SK-N-SH (cell line): ENCODE results near the gene ZNF579. TPM values are rescaled to one million over a fixed set of nuclear protein-coding genes. Genes with fewer than 3 reads are reported as not detected.

Experiments used
- CTCF ChIA-PET: fragments of 300-600, 350-600 bp; formaldehyde crosslinking; extraction: SDS; loops from one replicate; lab custom pipeline; 2021; lab: Yijun Ruan, JAX
- POLR2A ChIA-PET: fragments of 350-600 bp; sonication (Branson Sonifier 250); formaldehyde crosslinking; extraction: SDS; loops from one replicate; lab custom pipeline; 2020; ENCODE audit warnings: antibody characterized with exemption, inconsistent platforms; lab: Yijun Ruan, JAX
- DNase-seq: peaks from one replicate; pipeline ENCODE4 v3.0.0; 2012
- H2AFZ ChIP-seq: fragments of 200-600 bp; sonication (generic); 2 replicates; pipeline ENCODE4 v1.8.1; 2016; ENCODE audit warnings: antibody characterized with exemption, mild to moderate bottlenecking, low read depth
- H3F3A ChIP-seq: fragments of 200-600 bp; sonication (generic); replicated peaks from 2 replicates; pipeline ENCODE3; 2016; ENCODE audit warnings: antibody characterized with exemption, mild to moderate bottlenecking; ENCODE audit not compliant: insufficient read depth
- H3K27ac ChIP-seq, 2 experiments: fragments of 200-500 bp in 1 of 2; fragments of 200-600 bp in 1 of 2; sonication (Bioruptor generic) in 1 of 2; sonication (generic), shearing (Covaris generic) in 1 of 2; 2 replicates each; pipeline versions ENCODE4 v1.5.1 to v1.6.1; 2014 to 2016; ENCODE audit warnings: low read depth in 2 of 2, inconsistent platforms in 1 of 2, low read length in 1 of 2, mild to moderate bottlenecking in 1 of 2, mixed read lengths in 1 of 2
- H3K27me3 ChIP-seq: fragments of 200-600 bp; sonication (generic), shearing (Covaris generic); 2 replicates; pipeline ENCODE4 v1.6.1; 2016; ENCODE audit warnings: mixed run types; ENCODE audit not compliant: insufficient read depth
- H3K36me3 ChIP-seq, 2 experiments: fragments of 200-500 bp in 1 of 2; fragments of 200-600 bp in 1 of 2; sonication (Bioruptor generic) in 1 of 2; sonication (generic) in 1 of 2; replicated peaks in 1 of 2; 2 replicates each; pipeline versions ENCODE3 to v1.5.1; 2014 to 2016; ENCODE audit warnings: low read length in 1 of 2, mild to moderate bottlenecking in 1 of 2; ENCODE audit not compliant: insufficient read depth in 2 of 2, control insufficient read depth in 1 of 2
- H3K4me1 ChIP-seq, 2 experiments: fragments of 200-500 bp in 1 of 2; fragments of 200-600 bp in 1 of 2; sonication (Bioruptor generic) in 1 of 2; sonication (generic), shearing (Covaris generic) in 1 of 2; 2 replicates each; pipeline versions ENCODE4 v1.5.1 to v1.6.1; 2014 to 2016; ENCODE audit warnings: low read depth in 1 of 2, low read length in 1 of 2, mixed run types in 1 of 2; ENCODE audit not compliant: insufficient read depth in 2 of 2, control insufficient read depth in 1 of 2
- H3K4me2 ChIP-seq: fragments of 200-600 bp; sonication (generic), shearing (Covaris generic); 2 replicates; pipeline ENCODE4 v1.6.1; 2017; ENCODE audit warnings: mixed run types
- H3K4me3 ChIP-seq, 2 experiments: fragments of 200-500 bp in 1 of 2; fragments of 200-600 bp in 1 of 2; sonication (Bioruptor generic) in 1 of 2; sonication (generic), shearing (Covaris generic) in 1 of 2; 2 replicates each; pipeline versions ENCODE4 v1.5.1 to v1.8.1; 2014 to 2016; ENCODE audit warnings: low read depth in 2 of 2, inconsistent platforms in 1 of 2, low read length in 1 of 2, mild to moderate bottlenecking in 1 of 2, mixed read lengths in 1 of 2, moderate library complexity in 1 of 2
- H3K79me2 ChIP-seq: fragments of 200-600 bp; sonication (generic); 2 replicates; pipeline ENCODE4 v1.8.1; 2017; ENCODE audit warnings: mild to moderate bottlenecking; ENCODE audit not compliant: insufficient read depth
- H3K9ac ChIP-seq: fragments of 200-600 bp; sonication (generic); 2 replicates; pipeline ENCODE4 v1.6.1; 2017; ENCODE audit warnings: mixed run types
- H3K9me2 ChIP-seq: fragments of 200-600 bp; sonication (generic); 2 replicates; pipeline ENCODE4 v1.6.1; 2017; ENCODE audit warnings: mixed run types
- H3K9me3 ChIP-seq: fragments of 200-600 bp; sonication (generic); 2 replicates; pipeline ENCODE4 v1.6.1; 2017; ENCODE audit warnings: mixed run types, mild to moderate bottlenecking, moderate library complexity
- H4K20me1 ChIP-seq: fragments of 200-600 bp; sonication (generic); 2 replicates; pipeline ENCODE4 v1.6.1; 2017; ENCODE audit warnings: mild to moderate bottlenecking, mixed run types; ENCODE audit not compliant: insufficient read depth
- ELF1 ChIP-seq: IDR thresholded peaks from 2 replicates; pipeline ENCODE4 v1.4.0; 2012
- FOSL2 ChIP-seq: IDR thresholded peaks from 2 replicates; pipeline ENCODE4 v1.4.0; 2012; ENCODE audit warnings: low read depth, mild to moderate bottlenecking, moderate library complexity, borderline replicate concordance
- GABPA ChIP-seq: IDR thresholded peaks from 2 replicates; pipeline ENCODE4 v1.4.0; 2012; ENCODE audit warnings: low read depth, mild to moderate bottlenecking
- JUND ChIP-seq: IDR thresholded peaks from 2 replicates; pipeline ENCODE4 v1.4.0; 2012
- NFIC ChIP-seq: IDR thresholded peaks from 2 replicates; pipeline ENCODE4 v1.4.0; 2012; ENCODE audit warnings: borderline replicate concordance
- PBX3 ChIP-seq: IDR thresholded peaks from 2 replicates; pipeline ENCODE4; 2012
- POLR2AphosphoS5 ChIP-seq: IDR thresholded peaks from 2 replicates; pipeline ENCODE4 v1.6.1; 2012; ENCODE audit warnings: low read depth, low read length
- RAD21 ChIP-seq: IDR thresholded peaks from 2 replicates; pipeline ENCODE4 v1.6.1; 2012; ENCODE audit warnings: mild to moderate bottlenecking, low read length
- RXRA ChIP-seq: IDR thresholded peaks from 2 replicates; pipeline ENCODE4 v1.4.0; 2012; ENCODE audit warnings: low read depth, mild to moderate bottlenecking, borderline replicate concordance
- SMC3 ChIP-seq: IDR thresholded peaks from 2 replicates; pipeline ENCODE4 v1.6.1; 2012; ENCODE audit warnings: low read depth, low read length, improper control_type of control experiment
- TCF12 ChIP-seq: IDR thresholded peaks from 2 replicates; pipeline ENCODE4 v1.4.0; 2012
- USF1 ChIP-seq: IDR thresholded peaks from 2 replicates; pipeline ENCODE4 v1.4.0; 2012; ENCODE audit warnings: low read depth, borderline replicate concordance
- USF2 ChIP-seq: fragments of 150-350 bp; IDR thresholded peaks from 2 replicates; pipeline ENCODE4 v1.6.1; 2017; ENCODE audit warnings: antibody characterized with exemption, low read length, low read depth, borderline replicate concordance
- WGBS: methylation state at CpG from one replicate; pipeline ENCODE4 v1.1.6; 2017; ENCODE audit warnings: low lambda C conversion rate; 5-methylcytosine and 5-hydroxymethylcytosine counted together
- polyA plus RNA-seq, 3 experiments: library from polyadenylated mRNA; depleted of rRNA; stranded (reverse); fragments of >200 nt; gene quantifications; 2 replicates each; pipeline ENCODE4 v1.2.3, GENCODE V29; 2012
- TF ChIP-seq, protein P1 (sequence below): fragments of 200-600 bp; sonication (generic); IDR thresholded peaks from 2 replicates; pipeline ENCODE4 v1.6.1; 2017; ENCODE audit warnings: antibody characterized with exemption, mild to moderate bottlenecking, moderate library complexity

The ZNF579 gene
- polyA plus RNA-seq, 1 of the 3 experiments (the other 2 are of a cell fraction) = 5.9 TPM

- TF ChIP-seq USF1 (no peak), JUND (no peak), TCF12 (no peak), SMC3 (no peak), USF2 (no peak), GABPA (no peak), POLR2AphosphoS5 (no peak)
These were observed 41.1 kb upstream of the ZNF579 start (continued) for GRCh38 chr19:55621673-55622231.

DNA sequence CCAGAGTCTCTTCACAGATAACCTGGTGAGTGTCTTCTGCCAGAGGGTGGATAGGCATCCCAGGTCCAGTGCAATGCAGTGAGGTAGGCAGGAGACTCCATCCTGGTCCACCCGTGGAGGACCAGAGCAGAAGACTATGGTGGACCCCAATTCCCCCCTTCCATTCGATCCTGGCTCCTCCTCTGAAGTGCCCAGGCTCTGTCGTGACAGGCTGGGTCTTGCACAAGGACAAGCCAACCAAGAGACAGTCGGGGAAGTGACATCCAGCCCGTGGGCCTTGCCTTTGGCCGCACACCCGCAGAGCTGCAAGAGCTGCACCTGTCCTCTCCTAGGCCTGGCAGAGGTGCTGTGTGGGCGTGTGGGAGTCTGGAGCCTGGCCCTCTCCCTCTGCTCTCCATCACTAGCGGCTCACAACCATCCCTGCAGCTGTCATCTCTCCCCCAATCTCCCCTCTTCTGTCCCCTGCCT lies 40.6 kb upstream of the ZNF579 start:
- H3K27me3 ChIP-seq = no peaks in the 10 kb centered on the region
- peaks cover 12% of the 10 kb centered on the region for H3F3A ChIP-seq
- peaks cover 0 to 2% of the 10 kb centered on the region in 2 experiments; a peak in 1 of 4 replicates for H3K4me1 ChIP-seq
- peaks cover 11% of the 10 kb centered on the region; the same call in 1 of the 2 replicates for H3K79me2 ChIP-seq
- H3K9me2 ChIP-seq = no peaks in the 10 kb centered on the region
- no peak for TF ChIP-seq GABPA
- no peak for TF ChIP-seq RAD21
- TF ChIP-seq FOSL2 = no peak
- no peak for TF ChIP-seq POLR2AphosphoS5
- no peak for TF ChIP-seq NFIC
- no peak for TF ChIP-seq ELF1
- TF ChIP-seq RXRA = no peak
- TF ChIP-seq, all 33 proteins: peak for 0
- Histone ChIP-seq H3K36me3 (peaks cover 0 to 15% of the 10 kb centered on the region in 2 experiments), H4K20me1 (no peaks in the 10 kb centered on the region), H3K9me3 (no peaks in the 10 kb centered on the region), H3K27ac (no peak overlapping the region), H2AFZ (no peak overlapping the region), H3K4me2 (no peak overlapping the region), H3K9ac (no peak overlapping the region), H3K4me3 (no peak overlapping the region)
- WGBS = 40% methylated on average over 1 of the region's 9 CpGs
- DNase-seq = no peak
- ChIA-PET POLR2A (interaction anchor here (0.8 kb wide), 1 partner anchor 16 kb away, joined by 3 read pairs; the partner anchor contains the start of gene ZNF865), CTCF (interaction anchor here (0.9 to 6.7 kb wide), 4 partner anchors 11 to 154 kb away, joined by 3 to 40 read pairs (median 4); partner anchors contain the start of genes ZNF524 and ZNF580)

DNA sequence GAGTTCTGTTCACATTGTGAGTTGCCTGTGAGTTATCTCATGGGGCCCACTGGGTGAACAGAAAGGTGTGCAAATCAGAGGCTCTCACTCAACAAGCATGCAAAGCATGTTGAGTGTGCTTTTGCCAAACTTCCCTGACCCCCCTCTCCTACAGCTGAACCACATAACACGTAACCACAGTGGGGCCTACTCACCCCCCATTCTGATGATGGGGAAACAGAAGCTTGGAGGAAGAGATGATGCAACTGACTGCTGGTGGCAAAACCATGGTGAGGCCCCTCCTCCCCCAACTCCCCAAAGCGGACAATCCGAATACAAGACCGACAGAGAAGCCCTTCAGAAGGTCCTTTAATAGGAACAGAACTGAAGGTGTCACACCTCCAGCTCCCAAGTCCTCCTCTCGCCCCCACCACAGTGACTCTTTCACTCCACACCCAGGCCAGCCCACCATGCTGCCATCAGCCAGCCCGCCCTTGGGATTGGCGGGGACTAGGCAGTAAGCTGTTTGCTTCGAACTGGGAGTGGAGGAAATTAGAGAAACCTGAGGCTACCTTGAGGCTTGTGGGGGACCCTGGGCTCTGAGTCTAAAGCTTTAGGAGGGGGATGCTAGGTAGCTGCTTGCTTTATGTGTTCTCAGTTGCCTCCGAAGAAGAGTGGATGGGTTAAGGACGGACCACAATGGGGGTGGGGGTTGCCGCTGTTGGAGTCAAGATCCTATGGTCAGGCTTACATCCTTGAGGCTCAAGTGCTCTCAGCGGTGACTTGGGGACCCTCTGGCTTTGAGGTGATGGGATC lies 40.0 kb upstream of the ZNF579 start:
- Histone ChIP-seq H3K9me2 (no peaks in the 10 kb centered on the region), H3K4me2 (no peak overlapping the region), H4K20me1 (no peaks in the 10 kb centered on the region), H3K79me2 (peaks cover 11% of the 10 kb centered on the region; the same call in 1 of the 2 replicates), H3F3A (peaks cover 12% of the 10 kb centered on the region), H3K27ac (no peak overlapping the region), H3K9me3 (no peaks in the 10 kb centered on the region), H3K36me3 (peaks cover 0 to 20% of the 10 kb centered on the region in 2 experiments), H3K27me3 (no peaks in the 10 kb centered on the region), H3K4me3 (no peak overlapping the region), H3K4me1 (peaks cover 0 to 2% of the 10 kb centered on the region in 2 experiments; a peak in 1 of 4 replicates), H3K9ac (no peak overlapping the region), H2AFZ (no peak overlapping the region)
- POLR2A ChIA-PET = interaction anchor here (0.8 to 3.1 kb wide), 2 partner anchors 14 to 15 kb away, joined by 3 to 10 read pairs; partner anchors contain the start of gene ZNF865
- CTCF ChIA-PET = interaction anchor here (0.9 to 6.7 kb wide), 6 partner anchors 11 to 154 kb away, joined by 3 to 40 read pairs (median 4); partner anchors contain the start of genes ZNF524 and ZNF580
- no peak for DNase-seq
- 94% methylated on average over 8 of the region's 12 CpGs for WGBS
- TF ChIP-seq PBX3 = no peak
- TF ChIP-seq, protein P1, sequence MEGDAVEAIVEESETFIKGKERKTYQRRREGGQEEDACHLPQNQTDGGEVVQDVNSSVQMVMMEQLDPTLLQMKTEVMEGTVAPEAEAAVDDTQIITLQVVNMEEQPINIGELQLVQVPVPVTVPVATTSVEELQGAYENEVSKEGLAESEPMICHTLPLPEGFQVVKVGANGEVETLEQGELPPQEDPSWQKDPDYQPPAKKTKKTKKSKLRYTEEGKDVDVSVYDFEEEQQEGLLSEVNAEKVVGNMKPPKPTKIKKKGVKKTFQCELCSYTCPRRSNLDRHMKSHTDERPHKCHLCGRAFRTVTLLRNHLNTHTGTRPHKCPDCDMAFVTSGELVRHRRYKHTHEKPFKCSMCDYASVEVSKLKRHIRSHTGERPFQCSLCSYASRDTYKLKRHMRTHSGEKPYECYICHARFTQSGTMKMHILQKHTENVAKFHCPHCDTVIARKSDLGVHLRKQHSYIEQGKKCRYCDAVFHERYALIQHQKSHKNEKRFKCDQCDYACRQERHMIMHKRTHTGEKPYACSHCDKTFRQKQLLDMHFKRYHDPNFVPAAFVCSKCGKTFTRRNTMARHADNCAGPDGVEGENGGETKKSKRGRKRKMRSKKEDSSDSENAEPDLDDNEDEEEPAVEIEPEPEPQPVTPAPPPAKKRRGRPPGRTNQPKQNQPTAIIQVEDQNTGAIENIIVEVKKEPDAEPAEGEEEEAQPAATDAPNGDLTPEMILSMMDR = no peak
- TF ChIP-seq, all 33 proteins: peak for 0
